Colonic mucosa (tissue), 4 donors: Measurements from ENCODE around the gene GAPDHS. TPM values are rescaled to one million over a fixed set of nuclear protein-coding genes. Genes with fewer than 3 reads are reported as not detected.

ENCODE experiments used
- DNase-seq: peaks from one replicate; pipeline ENCODE4 v3.0.0-alpha.2; 2020
- H3K27ac ChIP-seq: fragments of 200-600 bp; one replicate; pipeline ENCODE4 v1.8.0; 2021
- H3K27me3 ChIP-seq: fragments of 200-600 bp; one replicate; pipeline ENCODE4 v1.8.0; 2021
- H3K36me3 ChIP-seq: fragments of 200-600 bp; one replicate; pipeline ENCODE4 v1.8.0; 2021
- H3K4me1 ChIP-seq: fragments of 200-600 bp; one replicate; pipeline ENCODE4 v1.8.0; 2021; ENCODE audit warnings: mild to moderate bottlenecking
- H3K4me3 ChIP-seq: fragments of 200-600 bp; one replicate; pipeline ENCODE4 v1.8.0; 2021
- H3K9ac ChIP-seq, 2 donors: one replicate each; pipeline ENCODE4 v1.7.0; 2013; ENCODE audit warnings: control low read depth in 2 of 2, low read depth in 2 of 2, low read length in 2 of 2
- H3K9me3 ChIP-seq: fragments of 200-600 bp; one replicate; pipeline ENCODE4 v1.8.0; 2021
- CTCF ChIP-seq: fragments of 200-600 bp; IDR thresholded peaks from one replicate; pipeline ENCODE4 v1.8.0; 2022; ENCODE audit warnings: antibody characterized with exemption, mild to moderate bottlenecking
- intact Hi-C: fragments of 100-400 bp; cut with DNase I; formaldehyde crosslinking; loops from one replicate; pipeline ENCODE4 v1.14.1; 2022
- total RNA-seq, 2 donors: library from RNA; stranded (reverse); fragmentation: NEBNext Ultra II Directional in 1 of 2; extraction: Animal tissue kit (Norgen Biotek cat#: 25700) in 1 of 2; gene quantifications; one replicate each; pipeline ENCODE4 v1.2.1, GENCODE V29; 2021
- donor health status: healthy.
- donor health status: DM: no; HTN: no; CAD: no.
- donor health status: DM: no; HTN: no; CAD: no.

GAPDHS gene
- total RNA-seq, 2 donors from 2014 or later: not detected

GRCh38 chr19:35522745-35523327, 10.4 kb upstream of the GAPDHS start:
- no peaks in the 10 kb centered on the region for H3K36me3 ChIP-seq
- DNase-seq: no peak
- no peaks in the 10 kb centered on the region for H3K27me3 ChIP-seq
- no peaks in the 10 kb centered on the region for H3K4me1 ChIP-seq
- H3K9ac ChIP-seq: no peak overlapping the region
- TF ChIP-seq CTCF: no peak
- H3K27ac ChIP-seq: no peak overlapping the region
- H3K9me3 ChIP-seq: no peaks in the 10 kb centered on the region
- intact Hi-C loops: no loop called here
- H3K4me3 ChIP-seq: no peak overlapping the region

- Histone ChIP-seq H3K4me1 (no peaks in the 10 kb centered on the region), H3K9ac (no peak overlapping the region), H3K4me3 (no peak overlapping the region), H3K36me3 (no peaks in the 10 kb centered on the region), H3K27ac (no peak overlapping the region), H3K9me3 (no peaks in the 10 kb centered on the region), H3K27me3 (no peaks in the 10 kb centered on the region)
- intact Hi-C loops: no loop called here
- no peak for TF ChIP-seq CTCF
- DNase-seq: no peak
These were observed 8.9 kb upstream of the GAPDHS start for GRCh38 chr19:35524181-35524837.

- Histone ChIP-seq H3K4me3 (no peak overlapping the region), H3K27ac (no peak overlapping the region)
These were observed 7.4 kb upstream of the GAPDHS start for GRCh38 chr19:35525873-35526272.

DNA sequence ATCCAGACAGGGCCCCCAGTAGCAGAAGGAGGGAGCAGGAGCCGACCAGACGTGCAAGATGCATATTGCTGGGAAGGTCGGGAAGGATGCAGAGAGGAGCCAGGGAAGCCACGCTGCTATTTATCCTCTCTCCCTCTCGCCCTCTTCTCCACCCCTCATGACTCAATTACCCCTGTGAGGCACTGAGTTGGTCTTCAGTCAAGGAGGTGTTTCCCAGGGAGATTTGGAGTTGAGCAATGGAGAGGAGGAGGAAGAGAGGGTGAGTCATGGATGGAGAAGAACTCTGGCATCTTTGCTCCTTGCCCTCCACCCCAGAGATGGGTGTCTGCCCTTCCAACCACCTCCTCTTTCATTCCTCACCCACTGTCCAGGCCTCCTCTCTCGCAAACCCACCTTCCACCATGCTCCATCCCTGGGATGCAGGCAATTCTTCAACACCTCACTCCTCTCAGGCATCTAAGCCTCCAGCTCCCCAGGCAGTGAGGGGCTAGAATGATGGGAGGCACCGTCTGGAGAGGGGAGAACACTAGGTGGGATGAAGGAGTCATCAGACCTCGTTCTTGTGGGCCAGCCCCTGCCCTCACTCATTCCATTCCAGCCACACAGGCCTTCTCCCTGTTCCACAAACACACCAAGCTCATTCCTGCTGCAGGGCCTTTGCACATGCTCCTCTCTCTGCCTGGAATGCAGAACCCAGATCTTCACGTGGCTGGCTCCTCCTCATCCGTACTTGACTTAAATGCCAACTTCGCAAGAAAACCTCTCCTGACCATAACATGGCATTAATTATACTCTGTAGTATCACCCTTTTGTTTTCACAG, 4.8 kb upstream of the GAPDHS start, which contains the start of gene SBSN:
Gene SBSN, minus strand, starts transcription at position 94 of the 821 bp plus-strand sequence. Its CDS starts 30 bp downstream, at position 64.
- no peak for DNase-seq
- Histone ChIP-seq H3K36me3 (no peaks in the 10 kb centered on the region), H3K27me3 (peaks cover 1% of the 10 kb centered on the region), H3K4me3 (no peak within 1 kb of the TSS), H3K9ac (no peak within 1 kb of the TSS), H3K9me3 (no peaks in the 10 kb centered on the region), H3K27ac (no peak within 1 kb of the TSS), H3K4me1 (no peaks in the 10 kb centered on the region)
- TF ChIP-seq CTCF: no peak
- intact Hi-C loops: no loop called here

More at GRCh38 chr19:35525873-35526272, 7.4 kb upstream of the GAPDHS start:
- Histone ChIP-seq H3K9me3 (no peaks in the 10 kb centered on the region), H3K9ac (no peak overlapping the region), H3K36me3 (no peaks in the 10 kb centered on the region), H3K4me1 (no peaks in the 10 kb centered on the region), H3K27me3 (no peaks in the 10 kb centered on the region)
- no peak for DNase-seq
- TF ChIP-seq CTCF: no peak
- intact Hi-C loops: no loop called here
